Measurements from ENCODE around the gene SLC6A18. TPM values are rescaled to one million over a fixed set of nuclear protein-coding genes. Genes with fewer than 3 reads are reported as not detected.
A peak's percentile ranks its signal among the peaks of the same experiment; 100 is the strongest.

Gene SLC6A18
- total RNA-seq, 1 donor, result not detected

DNA sequence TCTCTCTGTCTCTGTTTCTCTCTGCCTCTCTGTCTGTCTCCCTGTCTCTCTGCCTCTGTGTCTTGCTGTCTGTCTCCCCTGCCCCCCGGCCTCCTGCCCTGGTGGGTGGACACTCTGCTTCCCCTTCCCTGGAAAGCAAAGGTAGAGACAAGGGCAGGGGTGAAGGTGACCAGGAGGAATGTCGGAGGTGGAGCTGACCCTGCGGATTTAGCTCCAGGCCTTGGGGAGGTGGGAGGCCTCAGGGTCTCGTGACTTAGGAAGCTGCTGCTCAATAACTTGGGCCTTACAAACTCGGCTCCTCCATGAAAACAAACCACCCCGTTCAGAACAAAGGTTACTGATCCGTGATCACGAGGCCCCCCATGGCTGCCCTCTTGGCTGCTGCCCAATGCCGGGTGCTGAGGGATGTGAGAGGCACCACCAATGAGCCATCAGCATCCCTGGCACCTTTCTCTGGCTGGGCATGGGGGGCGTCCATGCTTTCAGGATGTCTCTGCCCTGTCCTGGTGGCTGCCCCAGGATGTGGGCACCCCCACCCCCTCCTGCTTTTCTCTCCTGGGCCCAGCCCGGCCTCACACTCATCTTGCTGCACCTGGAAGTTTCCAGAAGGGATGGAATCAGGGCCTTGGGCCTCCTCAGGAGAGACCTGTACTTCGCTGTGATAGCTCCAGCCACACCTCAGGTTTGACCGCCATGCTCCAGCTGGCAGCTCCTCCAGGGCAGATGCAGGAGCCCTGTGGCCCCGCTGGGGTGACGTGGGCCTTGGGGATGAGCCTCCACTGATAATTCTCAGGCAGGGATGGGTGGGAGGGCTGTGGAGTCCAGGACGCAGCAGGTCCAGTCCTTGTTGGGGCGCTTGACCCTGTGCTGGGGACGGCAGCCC, 38.6 kb upstream of the SLC6A18 start:
- no peak for DNase-seq (ENCODE audit: low read depth in 2 of 3, low spot score in 2 of 3)

- DNase-seq (ENCODE audit: low read depth in 2 of 3, low spot score in 2 of 3), result no peak
Observed at GRCh38 chr5:1187234-1187949, 37.8 kb upstream of the SLC6A18 start.

- no peak for DNase-seq (ENCODE audit: low read depth in 2 of 3, low spot score in 2 of 3)
Observed at GRCh38 chr5:1187950-1188334, 37.2 kb upstream of the SLC6A18 start.

- DNase-seq (ENCODE audit: low read depth in 2 of 3, low spot score in 2 of 3), result no peak
Observed at GRCh38 chr5:1188464-1188863, 36.7 kb upstream of the SLC6A18 start.

DNA sequence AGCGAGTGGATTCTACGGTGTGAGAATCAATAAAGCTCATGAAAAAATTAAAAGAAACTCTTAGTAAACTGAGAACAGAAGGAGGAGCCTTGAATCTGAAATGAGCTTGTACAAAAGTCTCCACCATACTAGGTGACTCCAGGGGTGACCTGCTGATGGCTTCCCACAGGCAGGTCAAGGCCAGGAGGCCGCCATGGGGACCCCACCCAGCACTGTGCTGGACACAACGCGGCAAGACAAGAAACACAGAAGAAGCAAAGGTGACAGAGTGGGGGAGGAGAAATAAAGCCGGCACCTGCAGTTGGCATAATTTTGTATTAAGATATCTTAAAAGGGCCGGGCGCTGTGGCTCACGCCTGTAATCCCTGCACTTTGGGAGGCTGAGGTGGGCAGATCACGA, 35.9 kb upstream of the SLC6A18 start:
- no peak for DNase-seq (ENCODE audit: low read depth in 2 of 3, low spot score in 2 of 3)

DNA sequence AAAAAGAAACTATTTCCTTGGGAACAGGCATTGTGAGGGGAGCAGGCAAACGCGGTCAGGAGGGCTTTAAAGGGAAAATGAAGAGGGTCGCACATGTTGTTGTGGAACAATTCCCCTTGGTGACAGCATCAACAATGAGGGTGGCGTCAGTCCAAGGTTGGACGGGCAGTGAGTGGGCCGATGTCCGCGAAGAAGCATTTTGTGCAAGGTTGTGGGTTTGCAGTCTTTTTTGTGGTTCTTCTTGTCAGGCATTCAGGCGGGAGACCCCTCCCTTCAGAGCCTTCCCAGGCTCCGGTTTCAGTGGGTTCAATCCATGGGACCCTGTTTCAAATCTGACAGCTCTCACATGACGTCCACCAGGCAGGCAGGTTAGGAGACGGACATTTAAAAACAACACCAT, 34.9 kb upstream of the SLC6A18 start:
- no peak for DNase-seq (ENCODE audit: low read depth in 2 of 3, low spot score in 2 of 3)

DNA sequence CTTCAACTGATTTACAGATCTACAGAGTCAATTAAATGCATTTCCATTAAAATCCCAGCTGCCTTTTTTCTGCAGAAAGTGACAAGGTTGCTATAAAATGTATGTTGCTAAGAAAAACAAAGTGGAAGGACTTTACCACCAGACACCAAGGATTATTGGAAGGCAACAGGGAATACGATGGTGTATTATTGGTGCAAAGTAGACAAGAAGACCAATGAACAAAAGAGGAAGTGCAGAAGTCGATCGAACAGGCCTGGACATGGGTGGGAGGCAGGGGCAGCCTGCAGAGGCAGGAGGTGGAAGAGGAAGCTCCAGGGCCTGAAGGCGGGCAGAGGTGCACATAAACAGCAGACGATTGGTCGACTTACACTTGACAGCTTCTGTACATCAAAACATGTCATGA, 34.3 kb upstream of the SLC6A18 start:
- DNase-seq (ENCODE audit: low read depth in 2 of 3, low spot score in 2 of 3), result peak in 2 of 3 donors; percentile 17 to 64

GRCh38 chr5:1192971-1193590, 32.1 kb upstream of the SLC6A18 start:
- no peak for DNase-seq (ENCODE audit: low read depth in 2 of 3, low spot score in 2 of 3)

DNA sequence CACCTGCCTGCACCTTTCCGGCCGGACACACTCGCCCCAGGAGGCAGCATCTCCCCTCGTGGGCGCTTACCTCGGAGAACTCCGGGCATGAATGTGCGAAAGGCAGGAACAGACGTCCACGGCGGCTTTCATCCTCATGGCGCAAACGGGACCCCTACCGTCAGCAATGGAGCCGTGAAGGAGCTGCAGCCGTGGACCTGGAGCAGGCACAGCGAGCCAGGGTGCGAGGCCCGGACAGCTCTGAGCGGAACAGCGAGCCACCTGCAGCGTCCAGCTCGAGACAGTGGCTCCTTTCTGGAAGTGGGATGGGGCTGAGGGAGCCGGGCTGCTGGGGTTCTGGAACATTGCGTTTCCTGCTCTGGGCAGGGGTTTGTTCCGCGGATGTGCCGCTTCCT, 31.6 kb upstream of the SLC6A18 start:
- no peak for DNase-seq (ENCODE audit: low read depth in 2 of 3, low spot score in 2 of 3)

- no peak for DNase-seq (ENCODE audit: low read depth in 2 of 3, low spot score in 2 of 3)
Observed at GRCh38 chr5:1194378-1194777, 30.8 kb upstream of the SLC6A18 start.

DNA sequence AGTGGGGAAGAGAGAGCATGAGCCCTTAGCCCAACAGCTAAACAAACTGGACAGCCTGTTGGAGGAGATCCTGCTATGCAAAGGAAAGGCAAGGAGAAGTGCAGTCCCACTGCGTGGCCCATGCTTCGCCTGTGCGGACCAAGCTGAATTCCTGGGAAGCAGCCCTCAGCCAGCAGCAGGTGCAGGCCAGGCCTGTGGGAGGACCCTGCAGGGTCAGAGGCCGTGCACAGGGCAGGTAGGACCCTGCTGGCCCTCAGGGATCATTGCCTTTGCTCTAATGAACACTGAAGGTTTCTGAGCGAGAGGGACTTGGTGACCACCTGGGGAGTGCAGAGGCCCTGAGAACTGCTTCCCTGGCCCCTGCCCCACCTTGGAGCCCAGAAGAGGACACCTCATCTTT, 29.7 kb upstream of the SLC6A18 start:
- no peak for DNase-seq (ENCODE audit: low read depth in 2 of 3, low spot score in 2 of 3)

GRCh38 chr5:1195916-1196315, 29.3 kb upstream of the SLC6A18 start:
- DNase-seq (ENCODE audit: low read depth in 2 of 3, low spot score in 2 of 3), result no peak

GRCh38 chr5:1196562-1196961, 28.6 kb upstream of the SLC6A18 start:
- DNase-seq (ENCODE audit: low read depth in 2 of 3, low spot score in 2 of 3), result no peak

DNA sequence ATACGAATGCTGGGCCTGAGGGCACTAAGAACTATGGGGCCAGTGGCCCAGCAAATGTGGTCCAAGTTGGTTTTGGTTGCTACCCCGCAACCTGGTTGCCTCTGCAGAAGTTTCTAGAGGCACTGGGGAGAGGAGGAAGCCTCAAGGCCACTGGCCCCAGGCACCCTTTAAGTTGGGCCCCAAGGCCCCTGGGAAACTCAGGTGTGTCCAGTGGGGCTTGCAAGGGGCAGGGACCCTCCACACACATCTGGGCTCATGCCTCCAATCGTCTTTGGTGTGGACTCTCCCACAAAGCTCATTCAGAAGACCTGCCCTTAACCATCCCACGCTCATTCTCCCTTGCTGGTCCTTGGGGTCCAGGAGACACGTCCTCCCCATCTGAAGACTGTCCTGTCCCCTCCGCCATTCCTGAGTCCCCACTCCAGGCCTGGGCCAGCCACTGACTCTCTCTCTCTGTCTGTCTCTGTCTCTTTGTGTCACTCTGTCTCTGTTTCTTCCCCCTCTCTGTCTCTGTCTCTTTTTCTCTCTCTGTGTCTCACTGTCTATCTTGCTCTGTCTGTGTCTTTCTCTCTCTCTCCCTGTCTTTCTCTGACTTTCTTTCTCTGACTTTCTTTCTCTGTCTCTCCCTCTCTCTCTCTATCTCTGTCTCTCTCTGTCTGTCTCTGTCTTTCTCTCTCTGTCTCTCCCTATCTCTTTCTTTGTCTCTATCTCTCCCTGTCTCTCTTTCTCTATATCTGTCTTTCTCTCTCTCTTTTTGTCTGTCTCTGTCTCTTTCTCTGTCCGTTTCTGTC, 27.1 kb upstream of the SLC6A18 start:
- no peak for DNase-seq (ENCODE audit: low read depth in 2 of 3, low spot score in 2 of 3)

- no peak for DNase-seq (ENCODE audit: low read depth in 2 of 3, low spot score in 2 of 3)
Observed at GRCh38 chr5:1199340-1199648, 25.9 kb upstream of the SLC6A18 start.

- DNase-seq (ENCODE audit: low read depth in 2 of 3, low spot score in 2 of 3), result no peak
Observed at GRCh38 chr5:1199649-1200494, 25.3 kb upstream of the SLC6A18 start.

DNA sequence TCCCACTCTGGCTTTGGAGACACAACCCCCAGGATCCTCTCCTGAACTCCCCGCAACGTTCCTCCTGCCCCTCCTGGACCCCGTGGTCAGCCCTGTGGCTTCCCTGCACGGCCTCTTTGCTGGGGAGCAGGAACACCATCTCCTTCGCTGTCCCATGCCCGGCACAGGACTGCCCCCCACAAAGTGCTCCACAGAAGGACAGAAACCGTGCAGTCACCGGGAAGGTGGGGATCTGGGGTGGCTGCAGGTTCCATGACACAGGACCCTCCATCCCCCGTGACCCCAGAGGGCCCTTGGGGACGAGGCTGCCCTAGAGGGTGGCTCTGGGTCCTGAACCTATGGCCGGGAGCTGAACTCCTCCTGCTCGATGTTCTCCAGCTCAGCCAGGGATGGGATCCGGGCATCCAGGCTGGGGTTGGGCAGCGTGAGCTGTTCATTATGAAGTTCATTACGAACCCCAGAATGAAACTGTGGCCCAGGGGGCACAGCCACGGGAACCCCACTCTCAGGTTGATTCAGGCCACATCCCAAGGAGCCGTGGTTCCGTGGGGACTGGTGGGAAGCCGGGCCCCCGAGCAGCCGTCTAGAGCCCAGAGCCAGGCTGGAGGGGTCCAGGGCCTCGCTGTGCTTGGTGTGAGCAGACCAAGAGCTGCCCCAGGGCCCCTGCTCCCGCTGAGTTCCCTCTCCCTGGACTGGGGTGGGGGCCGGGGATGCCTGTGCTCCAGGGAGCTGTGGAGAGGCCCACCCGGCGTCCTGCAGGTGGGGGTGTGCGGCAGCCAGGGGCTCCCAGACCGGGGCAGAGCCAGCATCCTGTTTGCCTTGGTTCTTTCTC, 24.5 kb upstream of the SLC6A18 start:
- DNase-seq (ENCODE audit: low read depth in 2 of 3, low spot score in 2 of 3), result no peak

- no peak for DNase-seq (ENCODE audit: low read depth in 2 of 3, low spot score in 2 of 3)
Observed at GRCh38 chr5:1201327-1202025, 23.7 kb upstream of the SLC6A18 start, which contains the start of gene SLC6A19. Gene SLC6A19, plus strand, starts transcription at chr5:1201595. Its CDS starts 56 bp downstream, at chr5:1201651.

Measured in hematopoietic multipotent progenitor cell (in vitro differentiated cells).